ENCODE data around the gene SIM2.

Gene SIM2

DNA sequence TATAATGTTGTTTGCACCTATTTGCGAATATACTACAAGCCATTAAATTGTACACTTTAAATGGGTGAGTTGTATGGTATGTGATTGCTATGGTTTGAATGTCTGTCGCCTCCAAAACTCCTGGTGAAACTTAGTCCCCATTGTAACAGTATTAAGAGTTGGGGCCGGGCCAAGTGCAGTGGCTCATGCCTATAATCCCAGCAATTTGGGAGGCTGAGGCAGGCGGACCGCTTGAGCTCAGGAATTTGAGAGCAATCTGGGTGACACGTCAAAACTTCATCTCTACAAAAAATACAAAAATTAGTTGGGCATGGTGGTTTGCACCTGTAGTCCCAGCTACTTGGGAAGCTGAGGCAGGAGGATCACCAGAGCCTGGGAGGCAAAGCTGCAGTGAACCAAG lies 12.0 kb upstream of the SIM2 start:
- in situ Hi-C loops (cut with MboI; ENCODE audit: low sequenced_read_pairs, unreplicated experiment): no loop called here
- no peak for DNase-seq (ENCODE audit: low spot score)
- TF ChIP-seq, protein P1, sequence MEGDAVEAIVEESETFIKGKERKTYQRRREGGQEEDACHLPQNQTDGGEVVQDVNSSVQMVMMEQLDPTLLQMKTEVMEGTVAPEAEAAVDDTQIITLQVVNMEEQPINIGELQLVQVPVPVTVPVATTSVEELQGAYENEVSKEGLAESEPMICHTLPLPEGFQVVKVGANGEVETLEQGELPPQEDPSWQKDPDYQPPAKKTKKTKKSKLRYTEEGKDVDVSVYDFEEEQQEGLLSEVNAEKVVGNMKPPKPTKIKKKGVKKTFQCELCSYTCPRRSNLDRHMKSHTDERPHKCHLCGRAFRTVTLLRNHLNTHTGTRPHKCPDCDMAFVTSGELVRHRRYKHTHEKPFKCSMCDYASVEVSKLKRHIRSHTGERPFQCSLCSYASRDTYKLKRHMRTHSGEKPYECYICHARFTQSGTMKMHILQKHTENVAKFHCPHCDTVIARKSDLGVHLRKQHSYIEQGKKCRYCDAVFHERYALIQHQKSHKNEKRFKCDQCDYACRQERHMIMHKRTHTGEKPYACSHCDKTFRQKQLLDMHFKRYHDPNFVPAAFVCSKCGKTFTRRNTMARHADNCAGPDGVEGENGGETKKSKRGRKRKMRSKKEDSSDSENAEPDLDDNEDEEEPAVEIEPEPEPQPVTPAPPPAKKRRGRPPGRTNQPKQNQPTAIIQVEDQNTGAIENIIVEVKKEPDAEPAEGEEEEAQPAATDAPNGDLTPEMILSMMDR (IDR thresholded peaks at IDR 0.05; ENCODE audit: borderline replicate concordance, control extremely low read depth, extremely low read depth, insufficient read depth, missing control alignments): no peak

DNA sequence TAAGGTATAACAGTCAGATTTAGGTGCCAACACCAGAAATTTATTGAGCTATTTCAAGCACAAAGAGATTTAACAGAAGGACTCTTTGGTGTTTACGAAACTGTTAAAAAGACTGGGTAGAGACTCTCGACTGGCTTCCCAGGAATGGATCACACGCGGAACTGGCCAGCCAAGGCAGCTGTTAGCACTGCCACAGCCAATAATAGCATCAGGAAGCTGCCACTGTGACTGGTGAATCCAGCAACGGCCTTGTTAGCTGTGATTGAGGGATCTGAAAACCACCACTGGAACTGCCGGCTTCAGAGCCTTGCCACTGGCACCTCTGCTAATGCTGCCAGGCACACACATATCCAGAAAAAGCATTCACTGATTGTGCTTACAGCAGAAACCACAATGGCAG lies 10.6 kb upstream of the SIM2 start:
- in situ Hi-C loops (cut with MboI; ENCODE audit: low sequenced_read_pairs, unreplicated experiment): no loop called here
- TF ChIP-seq, protein P1 (IDR thresholded peaks at IDR 0.05; ENCODE audit: borderline replicate concordance, control extremely low read depth, extremely low read depth, insufficient read depth, missing control alignments): no peak
- no peak for DNase-seq (ENCODE audit: low spot score)

DNA sequence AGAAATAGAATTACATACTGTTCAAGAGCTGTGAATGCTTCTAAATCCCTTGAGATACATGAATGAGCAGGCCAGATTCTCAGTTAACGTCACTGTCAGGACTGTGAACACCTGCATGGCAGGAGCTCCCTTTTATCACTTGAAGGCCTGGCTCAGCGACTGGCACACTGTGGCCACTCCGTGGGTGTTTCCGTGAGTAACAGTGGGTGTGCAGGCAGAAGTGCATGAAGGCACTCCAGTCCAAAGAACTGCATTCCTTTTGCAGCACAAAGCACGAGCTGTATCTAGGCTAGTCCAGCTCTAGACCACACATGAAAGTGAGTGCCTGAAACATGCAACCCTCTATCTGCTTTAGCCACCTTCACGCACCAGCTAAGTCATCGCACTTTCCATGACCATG lies 9.6 kb upstream of the SIM2 start:
- in situ Hi-C loops (cut with MboI; ENCODE audit: low sequenced_read_pairs, unreplicated experiment): no loop called here
- TF ChIP-seq, protein P1 (IDR thresholded peaks at IDR 0.05; ENCODE audit: borderline replicate concordance, control extremely low read depth, extremely low read depth, insufficient read depth, missing control alignments): no peak

DNA sequence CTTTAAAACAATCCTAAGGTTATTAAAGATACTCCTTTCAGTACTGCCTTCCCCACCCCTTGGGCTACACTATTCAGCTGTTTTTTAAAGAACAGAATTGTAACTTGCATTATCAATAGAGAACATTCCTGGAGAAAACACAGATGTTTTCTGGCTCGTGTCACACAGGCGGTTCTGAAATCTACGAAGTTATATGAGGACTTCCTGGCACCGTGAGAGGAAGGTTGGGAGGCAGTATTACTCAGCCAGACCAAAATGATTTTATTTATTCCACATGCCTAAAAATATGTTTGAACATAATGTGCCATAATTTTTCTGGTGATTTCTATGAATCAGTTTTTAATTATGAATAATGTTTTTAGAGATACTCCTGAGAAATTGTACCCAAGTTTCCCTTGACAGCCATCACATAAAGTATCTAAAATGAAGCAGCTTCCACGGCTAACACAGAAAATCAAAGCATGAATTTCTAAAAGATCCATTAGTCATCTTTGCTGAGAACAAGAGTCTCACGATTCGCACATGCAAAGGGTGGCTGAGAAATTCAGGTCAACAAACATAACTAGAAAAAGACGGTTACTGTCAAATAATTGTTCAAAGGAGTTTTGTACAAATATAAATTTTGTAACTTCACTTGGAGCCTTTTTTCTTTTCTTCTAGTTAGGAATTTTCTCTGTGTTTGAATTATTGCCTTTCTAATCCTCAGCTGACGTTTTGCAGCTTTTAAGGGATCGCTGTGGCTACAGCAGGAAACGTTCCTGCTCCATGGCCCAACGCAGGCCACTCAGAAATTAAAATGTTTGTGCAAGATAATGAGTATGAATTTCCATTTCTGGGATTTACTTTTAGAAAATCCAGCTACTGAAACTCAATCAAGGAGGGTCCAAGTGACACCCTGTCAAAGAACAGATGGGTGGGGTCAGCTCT lies 8.0 kb upstream of the SIM2 start:
- TF ChIP-seq, protein P1 (IDR thresholded peaks at IDR 0.05; ENCODE audit: borderline replicate concordance, control extremely low read depth, extremely low read depth, insufficient read depth, missing control alignments): no peak
- DNase-seq (ENCODE audit: low spot score): no peak
- in situ Hi-C loops (cut with MboI; ENCODE audit: low sequenced_read_pairs, unreplicated experiment): no loop called here

More for the DNA sequence above, 9.6 kb upstream of the SIM2 start:
- no peak for DNase-seq (ENCODE audit: low spot score)

DNA sequence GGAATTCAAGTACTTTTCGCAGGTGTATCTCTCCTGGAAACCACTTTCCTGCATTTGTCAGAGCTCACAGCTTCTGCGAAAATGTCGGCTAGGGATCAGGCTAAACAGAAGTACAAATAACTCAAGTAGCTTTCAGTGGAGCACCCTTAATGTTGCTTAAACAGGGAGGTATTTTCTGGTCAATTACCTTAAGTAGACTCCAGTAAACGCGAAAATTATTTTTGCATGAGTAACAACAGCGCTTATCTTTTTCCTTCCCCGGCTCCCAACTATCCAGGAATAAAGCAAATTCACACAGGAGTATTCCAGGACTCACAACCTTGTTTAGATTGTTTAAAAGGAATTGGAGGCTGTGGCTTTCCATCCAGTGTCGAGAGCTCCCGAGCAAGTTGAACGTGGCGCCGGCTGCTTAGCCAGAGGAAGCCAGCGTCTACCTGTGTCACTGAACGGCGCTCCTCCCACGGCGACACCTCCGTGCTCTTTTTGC lies 7.3 kb upstream of the SIM2 start:
- DNase-seq (ENCODE audit: low spot score): no peak
- in situ Hi-C loops (cut with MboI; ENCODE audit: low sequenced_read_pairs, unreplicated experiment): no loop called here
- TF ChIP-seq, protein P1 (IDR thresholded peaks at IDR 0.05; ENCODE audit: borderline replicate concordance, control extremely low read depth, extremely low read depth, insufficient read depth, missing control alignments): no peak

DNA sequence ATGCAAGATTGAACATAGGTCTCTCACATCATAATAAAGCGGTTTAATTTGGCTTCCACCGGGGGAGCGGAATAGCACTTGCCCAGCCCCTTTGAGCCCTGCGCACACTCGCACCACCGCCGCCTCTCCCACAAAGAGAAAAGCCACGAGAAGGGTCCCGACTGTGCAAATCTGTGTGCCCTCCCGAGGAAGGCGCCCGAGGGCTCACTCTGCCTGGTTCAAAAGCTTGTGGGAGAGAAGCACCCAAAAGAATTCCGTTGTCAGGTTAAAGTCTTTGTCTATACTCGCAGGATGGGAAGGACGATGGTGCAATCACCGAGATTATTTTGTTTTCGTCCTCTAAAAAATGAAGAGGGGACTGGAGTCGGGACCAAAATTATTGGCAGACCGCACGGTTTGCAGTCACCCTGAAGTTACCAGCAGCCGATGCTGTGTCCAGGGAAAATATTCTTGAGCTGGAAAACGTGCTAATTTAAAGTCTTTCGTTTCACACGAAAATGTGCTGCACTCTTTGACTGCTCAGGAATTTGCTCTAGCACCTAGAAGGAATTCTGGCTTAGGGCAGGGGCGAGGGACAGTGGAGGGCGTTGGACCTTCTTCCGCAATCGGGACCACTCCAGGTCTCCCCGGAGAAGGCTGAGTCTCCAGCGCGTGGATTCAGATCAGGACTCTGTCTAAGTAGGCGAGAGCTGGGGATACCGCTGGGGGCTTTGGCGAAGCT lies 6.6 kb upstream of the SIM2 start:
- DNase-seq (ENCODE audit: low spot score): peak; percentile 15
- TF ChIP-seq, protein P1 (IDR thresholded peaks at IDR 0.05; ENCODE audit: borderline replicate concordance, control extremely low read depth, extremely low read depth, insufficient read depth, missing control alignments): no peak
- in situ Hi-C loops (cut with MboI; ENCODE audit: low sequenced_read_pairs, unreplicated experiment): no loop called here

All from GM13976 (cell line).